AG09309 (cell line): Measurements from ENCODE around the gene BLOC1S5.
A peak's percentile ranks its signal among the peaks of the same experiment; 100 is the strongest.

ENCODE experiments used
- DNase-seq: peaks from one replicate; pipeline ENCODE4 v3.0.0-alpha.2; 2010; ENCODE audit warnings: low read depth
- H3K4me3 ChIP-seq: 2 replicates; pipeline ENCODE4 v1.5.1; 2011; ENCODE audit warnings: mild to moderate bottlenecking, low read depth, low read length, moderate library complexity; ENCODE audit not compliant: control insufficient read depth
- TF ChIP-seq, protein P1 (sequence below): IDR thresholded peaks from 2 replicates; pipeline ENCODE4 v1.5.1; 2011; ENCODE audit warnings: mild to moderate bottlenecking, low read depth, low read length, inconsistent platforms; ENCODE audit not compliant: insufficient read depth, control insufficient read depth; ENCODE audit errors: missing control alignments

BLOC1S5 gene

DNA sequence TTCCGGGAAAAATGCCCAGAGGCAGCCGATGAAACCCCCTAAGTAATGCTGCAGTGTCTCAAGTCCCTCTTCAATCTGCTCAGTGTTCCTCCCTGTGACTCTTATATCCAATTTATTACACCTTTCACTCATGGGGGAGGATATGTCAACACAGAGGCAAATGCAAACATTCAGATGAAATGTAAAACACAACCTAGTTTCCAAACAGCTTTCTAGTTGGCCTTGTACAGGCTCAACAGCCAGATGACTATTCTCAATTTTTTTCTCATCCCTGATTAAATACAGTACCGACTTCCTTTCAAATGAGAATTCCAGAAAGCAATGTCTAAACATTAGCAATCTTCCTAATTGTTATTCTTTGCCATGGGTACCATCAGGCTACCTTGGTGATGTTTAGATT lies 65.0 kb downstream of the BLOC1S5 start:
- TF ChIP-seq, protein P1, sequence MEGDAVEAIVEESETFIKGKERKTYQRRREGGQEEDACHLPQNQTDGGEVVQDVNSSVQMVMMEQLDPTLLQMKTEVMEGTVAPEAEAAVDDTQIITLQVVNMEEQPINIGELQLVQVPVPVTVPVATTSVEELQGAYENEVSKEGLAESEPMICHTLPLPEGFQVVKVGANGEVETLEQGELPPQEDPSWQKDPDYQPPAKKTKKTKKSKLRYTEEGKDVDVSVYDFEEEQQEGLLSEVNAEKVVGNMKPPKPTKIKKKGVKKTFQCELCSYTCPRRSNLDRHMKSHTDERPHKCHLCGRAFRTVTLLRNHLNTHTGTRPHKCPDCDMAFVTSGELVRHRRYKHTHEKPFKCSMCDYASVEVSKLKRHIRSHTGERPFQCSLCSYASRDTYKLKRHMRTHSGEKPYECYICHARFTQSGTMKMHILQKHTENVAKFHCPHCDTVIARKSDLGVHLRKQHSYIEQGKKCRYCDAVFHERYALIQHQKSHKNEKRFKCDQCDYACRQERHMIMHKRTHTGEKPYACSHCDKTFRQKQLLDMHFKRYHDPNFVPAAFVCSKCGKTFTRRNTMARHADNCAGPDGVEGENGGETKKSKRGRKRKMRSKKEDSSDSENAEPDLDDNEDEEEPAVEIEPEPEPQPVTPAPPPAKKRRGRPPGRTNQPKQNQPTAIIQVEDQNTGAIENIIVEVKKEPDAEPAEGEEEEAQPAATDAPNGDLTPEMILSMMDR, result no peak
- DNase-seq, result no peak
- no peak overlapping the region for H3K4me3 ChIP-seq

DNA sequence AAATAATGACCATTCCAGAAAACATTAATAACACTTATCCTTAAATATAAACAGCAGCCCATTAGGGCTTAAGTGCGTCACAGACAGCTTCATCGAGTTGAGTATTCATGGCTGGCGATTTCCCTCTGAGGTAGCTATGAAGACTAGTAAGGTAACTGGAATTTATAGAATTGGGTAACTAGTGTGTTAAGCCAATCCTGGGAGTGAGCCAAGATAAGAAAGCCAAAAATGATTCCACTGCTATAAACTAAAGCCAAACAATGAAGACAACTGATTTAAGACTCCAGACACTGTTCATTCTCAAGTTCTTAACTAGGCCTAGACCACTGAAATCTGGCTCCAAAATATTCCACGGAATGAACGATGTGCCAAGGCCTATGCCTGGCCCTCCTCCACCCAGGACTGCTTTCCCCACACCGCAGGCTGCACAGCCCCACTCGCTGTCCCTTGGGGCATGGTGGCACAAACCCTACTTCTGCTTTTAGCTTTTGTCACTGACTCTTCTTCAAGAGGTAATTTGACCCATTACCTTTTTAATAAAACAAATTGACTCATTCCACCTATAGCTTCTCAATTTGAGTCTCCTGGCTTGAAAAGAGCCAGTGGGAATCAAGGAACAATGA lies 66.0 kb downstream of the BLOC1S5 start:
- H3K4me3 ChIP-seq, result no peak overlapping the region
- DNase-seq, result peak; percentile 92
- TF ChIP-seq, protein P1, result no peak

DNA sequence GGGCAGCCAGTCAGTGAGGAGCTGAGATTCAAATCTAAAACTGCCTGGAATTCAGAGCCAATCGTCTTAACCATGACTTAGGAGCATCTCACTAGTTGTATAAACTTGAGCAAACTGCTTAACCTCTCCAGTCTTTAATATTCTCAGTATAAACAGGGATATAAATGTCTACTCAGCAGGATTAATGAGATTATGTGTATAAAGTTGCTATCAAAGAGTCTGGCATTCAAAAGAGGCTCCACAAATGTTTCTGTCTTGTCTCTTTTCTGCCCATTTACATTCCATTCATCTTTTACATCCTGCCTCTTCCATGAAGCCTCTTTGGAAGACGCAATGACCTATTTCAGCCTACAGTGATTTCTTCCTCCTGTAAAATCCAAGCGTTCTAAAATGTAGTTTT lies 66.9 kb downstream of the BLOC1S5 start:
- TF ChIP-seq, protein P1, result no peak
- DNase-seq, result no peak
- H3K4me3 ChIP-seq, result no peak overlapping the region

DNA sequence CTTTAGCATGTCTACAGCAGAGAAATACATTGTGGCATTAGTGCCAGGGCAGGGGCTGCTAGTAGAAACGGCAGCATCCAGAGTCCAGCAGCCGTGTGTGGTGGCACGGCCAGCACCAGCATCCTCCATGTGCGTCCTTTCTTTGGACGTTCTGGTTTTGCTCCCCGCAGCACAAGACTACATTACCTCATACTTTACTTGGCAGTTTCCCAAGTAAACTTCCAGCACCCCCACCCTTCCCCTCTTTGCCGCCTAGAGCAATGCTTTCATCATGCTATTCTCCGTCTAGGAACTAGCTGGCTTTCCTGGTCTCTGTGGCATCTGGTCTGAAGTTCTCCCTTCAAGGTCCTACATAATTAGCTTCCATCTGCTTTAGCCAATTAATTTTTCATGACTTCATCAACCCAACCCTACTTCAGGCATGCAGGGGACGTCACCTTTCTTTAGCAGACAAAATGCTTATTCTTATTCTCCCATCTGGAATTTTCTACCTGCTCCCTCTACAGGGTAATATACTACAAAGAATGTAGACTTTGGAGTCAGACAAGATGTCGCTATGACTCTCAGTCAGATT lies 67.6 kb downstream of the BLOC1S5 start:
- no peak overlapping the region for H3K4me3 ChIP-seq
- TF ChIP-seq, protein P1, result no peak
- no peak for DNase-seq

DNA sequence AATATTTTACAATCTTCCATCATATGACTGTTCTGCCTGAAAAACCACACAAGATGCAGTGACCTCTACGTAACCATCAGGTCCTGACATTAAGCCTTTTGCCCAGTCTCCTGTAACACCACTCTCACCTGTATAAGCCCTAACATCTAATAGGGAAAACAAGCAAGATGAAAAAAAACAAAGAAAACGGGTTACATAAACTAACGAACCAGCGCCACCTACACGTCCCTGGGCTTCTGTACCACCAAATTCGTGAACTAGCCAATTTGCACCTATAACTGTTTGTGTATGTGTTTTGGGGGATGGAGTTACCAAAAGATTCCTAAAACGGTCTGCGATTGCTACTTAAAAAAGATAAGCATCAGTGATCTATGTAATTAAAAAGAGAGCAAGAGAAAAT lies 70.2 kb downstream of the BLOC1S5 start:
- TF ChIP-seq, protein P1, result no peak
- no peak for DNase-seq
- no peak overlapping the region for H3K4me3 ChIP-seq

DNA sequence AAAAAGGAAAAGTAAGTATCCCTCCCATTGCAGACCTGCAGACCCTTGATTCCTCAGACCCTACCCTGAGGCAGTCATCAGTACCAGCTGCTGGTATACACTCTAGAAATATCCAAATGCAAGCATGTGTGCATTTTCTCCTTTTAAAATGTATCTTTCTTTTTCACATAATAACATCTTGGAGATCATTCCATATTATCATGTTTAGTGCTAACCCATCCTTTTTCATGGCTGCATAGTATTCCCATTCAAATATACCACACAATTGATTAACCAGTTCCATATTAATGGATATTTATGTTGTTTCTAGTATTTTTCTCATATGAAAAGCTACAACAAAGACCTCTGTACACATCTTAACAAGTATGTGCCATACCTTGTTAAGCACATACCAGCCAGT lies 70.8 kb downstream of the BLOC1S5 start:
- TF ChIP-seq, protein P1, result no peak
- H3K4me3 ChIP-seq, result no peak overlapping the region
- no peak for DNase-seq
